GM21576 (cell line): Measurements from ENCODE around the gene PCDH9.
A peak's percentile ranks its signal among the peaks of the same experiment; 100 is the strongest.

Experiments
- ATAC-seq: cut with Tn5 transposase; IDR thresholded peaks from one replicate; pipeline ENCODE4 v1.9.1; 2021; ENCODE audit warnings: mild to moderate bottlenecking, moderate library complexity; ENCODE audit not compliant: unreplicated experiment

The PCDH9 gene

DNA sequence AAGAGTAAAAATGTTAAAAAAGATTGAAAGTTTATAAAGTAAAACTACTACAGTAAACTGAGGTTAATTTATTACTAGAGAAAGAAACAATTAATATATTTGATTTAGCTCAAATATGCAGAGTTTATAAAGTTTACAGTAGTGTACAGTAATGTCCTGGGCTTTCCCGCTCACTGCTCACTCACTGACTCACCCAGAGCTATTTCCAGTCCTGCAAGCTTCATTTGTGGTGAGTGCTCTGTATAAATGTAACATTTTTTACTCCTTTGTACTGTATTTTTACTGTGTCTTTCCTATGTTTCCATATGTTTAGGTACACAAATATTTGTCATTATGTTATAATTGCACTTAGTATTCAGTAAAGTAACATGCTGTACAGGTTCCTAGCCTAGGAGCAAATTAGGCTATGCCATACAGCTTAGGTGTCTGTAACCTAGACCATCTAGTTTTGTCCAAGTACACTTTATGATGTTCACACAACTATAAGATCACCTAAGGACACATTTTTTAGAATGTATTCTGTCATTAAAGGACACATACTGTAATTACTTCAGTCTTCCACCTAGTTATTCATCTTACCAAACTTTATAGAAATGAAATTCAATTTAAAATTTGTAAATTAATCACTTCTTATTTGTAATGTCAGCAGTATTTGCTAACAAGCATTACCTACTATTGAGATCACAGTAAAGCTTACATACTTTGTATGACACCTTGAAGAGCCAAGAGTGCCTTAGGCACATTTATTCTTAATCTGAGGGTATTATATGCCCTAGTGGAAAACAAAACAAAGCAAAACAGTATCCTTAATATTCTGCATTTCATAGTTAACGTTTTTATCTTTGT, 683.4 kb downstream of the PCDH9 start:
- ATAC-seq = no peak

DNA sequence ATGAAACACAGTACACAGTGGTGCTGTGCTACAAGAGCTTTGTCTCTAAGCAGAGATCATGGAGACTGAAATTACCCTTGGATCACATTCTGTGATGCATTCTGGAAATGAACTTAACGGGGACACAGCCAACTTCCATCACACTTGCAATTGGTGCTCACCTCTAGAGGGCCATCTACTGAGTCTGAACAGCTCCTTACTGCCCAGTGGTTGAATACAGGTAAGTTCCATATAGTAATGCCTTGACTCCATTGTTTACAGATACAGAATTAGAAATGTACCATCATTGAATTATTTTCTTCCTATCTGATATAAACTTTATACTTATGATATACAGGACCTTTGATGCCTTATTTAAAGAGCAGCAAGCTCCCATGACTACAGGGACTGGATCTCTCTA, 686.4 kb downstream of the PCDH9 start:
- no peak for ATAC-seq

DNA sequence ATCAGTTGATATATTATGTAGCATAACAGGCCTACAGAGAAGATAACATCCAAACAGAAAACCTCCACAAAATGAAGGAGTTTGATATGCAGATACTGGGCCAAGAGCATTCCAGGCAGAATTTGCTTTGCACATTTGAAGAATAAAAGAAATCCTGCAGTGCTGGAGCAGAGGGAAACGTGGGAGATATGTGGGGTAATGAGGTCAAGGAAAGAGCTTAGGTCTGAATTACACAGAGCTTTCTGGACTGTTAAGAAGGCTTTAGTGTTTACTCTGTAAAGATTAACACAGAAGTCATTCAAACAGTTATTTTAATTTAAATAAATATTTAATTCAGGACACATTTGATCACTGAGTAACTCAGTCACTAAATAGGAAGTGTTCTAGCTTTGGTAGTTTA, 692.7 kb downstream of the PCDH9 start:
- no peak for ATAC-seq

DNA sequence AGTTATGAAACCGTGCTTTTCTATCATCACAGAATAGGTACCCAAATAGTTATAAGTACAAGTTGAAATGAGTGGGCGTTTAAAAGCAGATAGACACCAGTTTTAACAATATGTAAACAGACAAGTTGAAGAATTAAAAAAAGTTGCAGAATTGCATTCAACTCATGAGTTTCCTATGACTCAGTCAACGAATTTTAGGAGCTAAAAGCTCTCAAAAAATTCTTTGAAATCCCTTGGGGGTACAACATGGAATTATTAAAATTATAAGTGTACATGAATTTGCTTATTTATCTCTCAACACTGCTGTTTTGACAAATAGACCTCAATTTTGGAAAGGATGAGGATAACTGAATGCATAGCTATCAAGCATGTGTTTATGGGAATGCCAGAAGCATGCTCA, 693.4 kb downstream of the PCDH9 start:
- no peak for ATAC-seq

DNA sequence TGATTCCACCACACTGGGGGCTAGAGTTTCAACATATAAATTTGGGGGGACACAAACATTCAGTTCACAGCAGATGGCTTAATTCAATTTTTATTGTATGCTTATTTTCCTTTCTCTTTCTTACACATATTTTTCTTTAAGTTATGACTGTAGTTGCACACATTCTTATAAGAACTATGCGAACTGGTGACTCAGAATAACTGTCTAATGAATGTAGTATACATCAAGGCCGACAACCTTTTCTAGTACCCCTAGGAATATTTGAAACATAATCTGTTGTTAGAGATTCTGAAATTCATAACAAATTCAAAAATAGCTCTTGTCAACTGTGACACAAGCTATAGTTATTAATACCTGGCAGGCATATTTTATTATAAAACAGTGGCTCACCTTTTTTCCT, 695.6 kb downstream of the PCDH9 start:
- no peak for ATAC-seq

DNA sequence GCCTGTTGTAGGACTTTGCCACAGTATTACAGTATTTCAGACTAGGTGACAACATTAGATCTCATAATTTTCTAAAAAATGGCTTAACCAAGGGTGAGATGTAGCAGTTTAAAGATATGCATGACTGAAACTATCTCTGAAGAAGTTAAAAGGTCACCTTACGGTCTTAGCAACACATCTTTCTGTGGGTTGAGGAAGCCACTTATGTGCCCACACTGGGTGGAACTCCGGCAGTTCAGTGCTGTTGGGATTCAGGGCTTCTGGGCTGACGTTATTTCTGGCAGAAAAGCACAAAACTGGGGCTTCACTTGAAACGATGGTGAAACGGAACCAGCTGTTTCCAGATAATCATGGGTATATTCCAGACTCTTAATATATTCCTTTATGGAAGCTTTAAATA, 697.3 kb downstream of the PCDH9 start:
- ATAC-seq = no peak

DNA sequence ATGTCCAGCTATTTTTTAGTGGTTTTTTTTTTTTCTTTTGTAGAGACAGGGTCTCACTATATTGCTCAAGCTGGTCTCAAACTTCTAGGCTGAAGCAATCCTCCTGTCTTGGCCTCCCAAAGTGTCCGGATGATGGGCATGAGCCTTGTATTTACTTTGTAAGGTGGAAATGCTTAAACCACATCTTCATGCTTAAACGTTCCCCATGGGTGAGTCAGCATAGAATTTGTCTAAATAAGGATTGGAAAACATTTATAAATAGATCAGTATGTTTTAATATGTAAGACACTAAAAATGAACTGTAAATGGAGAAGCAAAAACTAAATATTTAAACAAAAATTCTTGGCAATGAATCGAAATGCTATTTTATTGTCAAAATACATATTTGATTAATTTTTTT, 698.0 kb downstream of the PCDH9 start:
- ATAC-seq = no peak

DNA sequence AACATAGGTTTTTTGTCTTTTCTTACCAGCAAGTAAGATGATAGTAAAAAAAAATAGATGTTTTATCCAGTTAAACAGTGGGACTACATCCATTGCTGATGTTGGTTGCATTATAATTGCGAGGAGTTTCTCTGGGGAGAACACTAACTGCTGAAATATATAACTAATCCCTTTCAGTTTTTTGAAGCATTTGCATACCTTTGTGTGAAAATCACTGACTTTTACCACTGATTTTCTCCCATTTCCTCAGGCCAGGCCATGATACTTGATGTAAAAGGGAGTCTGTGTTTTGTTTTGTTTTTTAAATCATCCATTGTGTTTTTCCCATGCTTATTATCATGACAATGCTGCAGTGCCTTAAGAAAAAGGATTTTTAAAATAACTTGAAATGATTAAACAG, 699.5 kb downstream of the PCDH9 start:
- no peak for ATAC-seq

DNA sequence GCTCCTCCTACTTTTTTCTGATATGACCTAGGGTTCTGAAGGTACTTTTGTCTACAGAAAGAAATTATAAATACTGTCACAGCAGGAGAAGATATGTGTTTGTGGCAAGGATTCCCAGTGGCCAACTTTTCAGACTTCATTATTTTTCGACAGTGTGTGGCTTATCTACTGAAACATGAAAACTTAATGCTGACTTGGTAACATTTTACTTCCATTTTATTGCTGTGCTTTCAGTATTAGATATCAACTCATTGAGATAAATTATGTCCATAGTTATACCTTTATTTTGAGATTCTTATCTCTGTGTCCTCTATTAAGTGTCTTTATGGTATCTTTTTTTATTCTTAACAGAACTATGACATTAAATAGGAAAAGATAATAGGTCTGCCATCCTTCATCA, 700.0 kb downstream of the PCDH9 start:
- no peak for ATAC-seq

DNA sequence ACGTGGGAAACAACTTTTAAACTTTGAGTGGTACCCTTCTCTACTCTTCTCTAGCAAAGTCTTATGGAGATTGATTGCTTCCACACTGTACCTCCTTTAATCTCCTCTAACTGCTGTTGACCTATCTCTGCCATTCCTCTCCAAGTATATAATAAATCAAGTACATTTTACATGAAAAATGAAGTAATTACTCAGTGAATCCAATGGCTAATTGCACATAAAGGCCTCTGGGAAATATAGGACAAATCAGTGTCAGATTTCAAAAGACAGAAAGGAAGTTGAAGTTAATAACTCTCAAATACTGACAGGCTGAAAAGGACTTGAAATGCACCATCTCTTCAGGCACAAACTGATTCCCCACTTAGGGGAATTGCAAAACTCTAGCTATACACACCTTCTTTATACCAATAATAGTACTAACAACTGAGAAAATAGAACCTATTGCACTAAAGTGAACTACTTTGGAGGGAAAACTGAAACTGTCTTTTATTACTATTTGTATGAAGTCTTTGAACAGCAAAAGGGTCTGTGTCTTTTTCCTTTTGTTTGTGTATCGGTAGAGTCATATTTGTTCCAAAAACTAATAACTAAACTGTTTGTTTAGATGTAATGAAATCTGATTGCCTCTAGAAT, 701.1 kb downstream of the PCDH9 start:
- no peak for ATAC-seq

DNA sequence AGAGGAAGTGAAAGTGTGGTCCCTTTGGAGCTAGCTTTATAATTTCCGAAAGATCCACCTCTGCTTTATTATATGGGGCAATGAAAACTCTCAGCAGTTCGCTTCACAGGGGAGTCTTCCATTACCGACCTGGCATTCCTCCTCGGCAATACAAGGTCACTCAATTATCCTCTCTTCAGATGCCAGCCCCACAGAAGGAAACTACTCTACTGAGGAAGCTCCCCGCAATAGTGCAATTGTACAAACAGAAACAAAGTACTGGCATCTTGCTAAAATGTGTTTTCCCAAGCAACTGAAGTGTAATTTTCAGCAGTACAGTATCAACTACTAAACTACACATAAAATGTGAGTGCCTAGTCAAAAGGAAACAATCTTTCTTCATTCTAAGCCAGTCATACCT, 702.0 kb downstream of the PCDH9 start:
- ATAC-seq = no peak

DNA sequence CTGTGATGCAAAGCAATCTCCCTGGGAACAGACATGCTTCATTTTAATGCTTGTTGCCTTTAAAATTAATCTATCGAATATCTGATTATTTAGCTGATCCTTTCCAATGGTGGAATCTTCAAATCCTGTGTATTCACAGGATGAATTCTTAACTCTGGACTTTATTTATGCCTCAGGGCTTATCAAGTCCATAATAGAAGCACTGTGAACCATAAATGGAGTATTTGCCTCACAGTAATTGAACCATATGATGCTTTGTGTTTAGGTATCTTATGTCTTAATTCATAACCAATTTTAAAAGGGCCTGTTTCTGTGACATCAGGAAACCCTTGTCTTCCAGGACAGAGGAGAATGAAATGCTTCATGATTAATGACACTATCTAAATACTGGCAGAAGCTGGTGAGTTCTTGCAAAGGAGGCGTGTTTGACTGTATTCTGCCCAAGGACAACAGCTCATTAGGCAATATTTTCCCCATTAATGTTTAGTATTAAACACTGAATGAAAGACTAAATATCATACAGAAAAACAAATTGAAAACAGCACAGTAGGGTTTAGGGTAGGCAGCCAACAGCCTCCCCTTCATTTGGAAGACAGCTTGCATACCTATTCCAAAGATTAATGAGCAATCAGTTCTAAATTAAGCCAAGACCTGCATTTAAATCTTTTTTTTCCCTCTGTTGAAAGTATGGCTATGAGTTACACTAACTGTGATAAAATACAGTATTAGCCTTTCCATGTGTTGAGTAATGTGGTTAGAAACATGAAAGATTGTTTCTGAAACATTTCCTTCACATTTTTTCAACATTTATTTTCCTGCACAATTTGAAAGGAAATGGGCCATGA, 709.4 kb downstream of the PCDH9 start:
- ATAC-seq = no peak

DNA sequence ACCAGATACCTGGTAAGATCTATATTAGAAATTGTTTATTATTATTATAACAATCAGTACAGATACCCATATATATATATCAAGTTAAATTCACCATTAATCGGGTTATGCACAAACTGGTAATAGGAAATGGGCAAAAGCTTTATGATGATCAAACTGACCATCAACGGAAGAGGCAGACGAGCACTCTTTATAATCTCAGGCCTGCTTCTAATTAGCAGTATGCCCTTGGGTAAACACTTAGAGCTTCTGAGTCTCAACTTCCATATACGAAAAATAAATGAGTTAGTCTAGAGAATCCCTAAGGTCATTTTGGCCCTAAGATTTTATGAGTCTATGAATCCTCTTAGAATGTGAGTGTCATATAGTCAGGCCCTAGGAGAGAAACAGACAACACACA, 710.9 kb downstream of the PCDH9 start:
- ATAC-seq = no peak

DNA sequence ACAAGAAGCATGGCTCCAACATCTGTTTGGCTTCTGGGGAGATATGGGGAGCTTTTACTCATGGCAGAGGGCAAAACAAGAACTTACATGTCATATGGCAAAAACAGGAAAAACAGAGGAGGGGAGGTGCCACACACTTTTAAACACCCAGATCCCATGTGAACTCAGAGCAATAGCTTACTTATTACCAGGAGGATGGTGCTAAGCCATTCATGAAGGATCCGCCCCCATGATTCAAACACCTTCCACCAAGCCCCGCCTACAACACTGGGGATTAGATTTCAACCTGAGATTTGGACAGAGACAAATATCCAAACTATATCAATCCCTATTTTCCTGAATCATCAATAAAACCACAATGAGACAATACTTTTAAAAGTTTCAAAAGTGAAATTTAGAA, 712.1 kb downstream of the PCDH9 start:
- ATAC-seq = no peak

DNA sequence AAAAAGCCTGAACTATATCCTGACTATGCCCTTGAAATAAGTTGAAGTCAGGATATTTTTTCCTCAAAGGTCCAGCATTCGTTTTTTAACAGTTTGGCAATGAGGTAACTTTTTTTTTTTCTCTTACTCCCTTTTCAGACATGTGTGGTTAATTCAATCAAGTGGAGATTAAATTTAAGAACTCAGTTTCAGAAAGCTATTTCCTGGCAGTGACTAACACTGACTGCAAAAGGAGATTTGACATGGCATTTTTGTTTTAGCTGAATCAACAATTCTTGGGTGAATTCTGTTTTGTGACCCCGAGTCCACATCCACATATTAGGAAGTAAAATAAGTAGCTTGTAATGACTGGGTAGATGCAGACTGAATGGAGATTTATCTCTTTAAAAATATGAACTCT, 716.4 kb downstream of the PCDH9 start:
- ATAC-seq = no peak

DNA sequence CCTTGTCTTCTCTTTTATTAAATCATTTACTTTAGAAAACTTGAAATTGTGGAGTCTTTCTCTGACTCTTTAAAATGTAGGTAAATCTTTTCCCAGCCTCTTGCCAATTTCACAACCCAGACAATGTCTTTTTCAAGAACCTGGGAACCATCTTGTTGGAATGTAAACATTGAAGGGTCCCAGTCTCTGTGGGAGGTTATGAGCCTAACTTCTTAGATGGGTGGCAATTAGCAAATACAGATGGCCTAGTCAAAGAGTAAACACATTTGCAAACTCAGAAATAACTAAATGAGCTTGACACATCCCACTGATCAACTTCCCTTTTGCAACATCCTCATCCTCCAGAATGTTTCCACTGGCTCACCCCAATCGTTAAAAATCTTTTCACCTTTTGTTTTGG, 721.0 kb downstream of the PCDH9 start:
- ATAC-seq = no peak

DNA sequence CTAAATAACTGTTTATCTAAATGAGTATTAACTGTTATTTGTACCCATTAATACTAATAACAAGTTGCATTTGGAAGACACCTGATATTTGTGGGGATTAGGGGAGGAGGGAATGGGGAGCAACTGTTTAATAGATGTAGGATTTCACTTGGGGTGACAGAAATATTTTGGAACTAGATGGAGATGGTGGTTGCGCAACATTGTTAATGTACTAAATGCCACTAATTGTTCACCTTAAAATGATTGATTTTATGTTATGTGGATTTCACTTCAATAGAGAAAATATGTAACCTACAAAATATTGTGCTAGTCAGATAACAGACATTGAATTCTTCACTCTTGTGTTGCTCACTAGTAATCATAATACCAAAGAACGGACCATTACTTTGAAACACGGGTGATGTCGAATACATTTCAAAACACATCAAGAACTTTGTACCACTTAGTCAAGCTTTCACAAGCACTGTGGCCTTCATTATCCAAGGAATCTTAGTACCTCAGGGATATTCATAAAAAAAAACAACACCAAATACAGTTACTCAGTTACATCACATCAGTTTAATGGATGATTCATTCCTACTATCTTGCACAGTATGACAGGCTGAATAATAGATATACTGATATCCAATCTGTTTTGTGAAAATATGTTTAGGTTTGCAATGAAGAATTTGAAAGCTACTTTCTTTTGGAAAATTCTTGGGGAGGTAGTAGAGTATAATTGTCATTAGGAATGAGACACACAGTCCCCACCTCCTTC, 721.8 kb downstream of the PCDH9 start:
- ATAC-seq = no peak

DNA sequence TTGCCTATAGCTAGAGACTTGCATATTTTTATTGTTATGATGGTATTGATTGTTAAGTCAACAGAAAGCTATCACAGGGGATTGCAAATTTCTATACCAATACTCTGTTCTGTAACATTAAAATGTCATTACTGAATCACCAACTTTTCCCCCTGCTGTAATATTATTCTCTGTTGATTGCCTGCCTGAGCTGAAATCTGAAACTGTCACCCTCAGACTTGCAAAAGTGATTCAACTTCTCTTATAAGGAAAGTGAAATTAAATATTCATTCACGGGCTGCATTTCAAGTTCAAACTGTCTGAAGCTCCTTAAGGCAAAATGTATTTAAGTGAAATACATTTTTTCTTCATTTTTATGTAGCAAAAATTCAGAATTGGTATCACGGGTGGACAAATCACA, 723.2 kb downstream of the PCDH9 start:
- peak; percentile 61 for ATAC-seq

DNA sequence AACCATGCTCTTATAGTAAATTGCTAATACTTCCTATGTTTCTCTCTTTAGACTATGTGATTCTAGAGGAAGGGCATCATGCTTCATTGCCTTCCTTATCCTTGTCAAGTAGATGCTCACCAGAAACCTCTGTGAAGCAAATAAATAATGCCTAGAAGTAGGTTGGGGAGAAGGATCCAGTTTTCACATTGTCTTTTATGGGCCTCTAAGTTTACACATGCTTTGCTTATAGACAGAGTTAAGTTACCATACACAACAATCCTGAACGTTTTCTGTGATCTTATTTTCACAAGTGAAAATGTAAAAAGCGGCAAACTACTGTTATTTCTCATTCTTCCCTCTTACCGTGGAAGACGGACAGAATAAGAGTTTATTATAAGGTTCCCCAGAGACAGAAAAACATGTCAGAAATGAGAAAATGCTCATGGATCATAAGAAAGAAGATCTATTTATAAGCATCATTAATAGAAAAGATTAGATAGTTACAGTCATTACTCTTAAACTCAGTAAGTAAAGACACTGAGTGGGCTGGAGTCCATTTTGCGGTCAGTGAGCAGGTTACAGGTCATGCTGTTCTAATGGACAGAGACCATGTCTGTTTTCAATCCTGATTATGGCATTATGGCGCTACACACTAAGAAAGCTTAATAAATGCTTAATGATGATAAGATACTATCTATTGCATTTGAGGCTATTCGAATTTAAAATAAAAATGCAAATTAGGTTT, 723.9 kb downstream of the PCDH9 start:
- no peak for ATAC-seq

DNA sequence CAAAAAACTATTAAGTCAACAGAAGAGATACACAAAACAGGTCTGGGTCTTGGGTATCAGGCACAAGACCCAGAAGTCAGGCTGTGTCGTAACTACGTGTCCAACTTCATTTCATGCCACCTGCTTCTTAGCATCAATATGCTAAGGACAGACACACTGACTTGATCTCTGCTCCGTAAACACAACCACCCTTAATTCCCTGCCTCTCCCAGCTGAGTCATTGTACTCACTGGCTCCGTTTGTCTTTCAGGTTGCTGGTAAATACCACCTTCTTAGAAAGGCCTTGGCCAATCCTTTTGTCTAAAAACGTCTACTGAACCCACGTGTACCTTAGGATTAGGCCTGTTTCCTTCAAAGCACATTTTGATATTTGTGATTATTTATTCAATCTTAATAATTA, 726.2 kb downstream of the PCDH9 start:
- no peak for ATAC-seq
